Vagina (tissue), 2 donors: Measurements from ENCODE around the gene UTP25. TPM values are rescaled to one million over a fixed set of nuclear protein-coding genes. Genes with fewer than 3 reads are reported as not detected.
A peak's percentile ranks its signal among the peaks of the same experiment; 100 is the strongest.
"Not testable (repeated sequence)": the region's sequence is repeated elsewhere in the genome, so short reads cannot be mapped to it uniquely, and the experiment has no call there.

ENCODE experiments used
- DNase-seq, 2 donors: peaks; one replicate each; pipeline ENCODE4 v3.0.0-alpha.2; 2017; ENCODE audit errors: extremely low spot score in 2 of 2
- H3K27ac ChIP-seq: fragments of 200-600 bp; sonication (generic); one replicate; pipeline ENCODE4 v1.5.1; 2019
- H3K27me3 ChIP-seq: fragments of 200-600 bp; sonication (generic); one replicate; pipeline ENCODE4 v1.5.1; 2019
- H3K36me3 ChIP-seq, 2 donors: fragments of 200-600 bp; sonication (generic); one replicate each; pipeline ENCODE4 v1.5.1; 2017 to 2019
- H3K4me1 ChIP-seq: fragments of 200-600 bp; sonication (generic); one replicate; pipeline ENCODE4 v1.5.1; 2019
- H3K4me3 ChIP-seq, 2 donors: fragments of 200-600 bp; sonication (generic); 1 replicate in 1 of 2; 2 replicates in 1 of 2; pipeline ENCODE4 v1.5.1; 2016 to 2019
- H3K9me3 ChIP-seq: fragments of 200-600 bp; sonication (generic); one replicate; pipeline ENCODE4 v1.5.1; 2019
- POLR2A ChIP-seq, 2 donors: fragments of 450-650 bp; IDR thresholded peaks; one replicate each; pipeline ENCODE4 v1.6.1; 2017; ENCODE audit warnings: antibody characterized with exemption in 2 of 2, mild to moderate bottlenecking in 2 of 2, moderate library complexity in 2 of 2
- POLR2AphosphoS5 ChIP-seq, 2 donors: sonication (generic); formaldehyde crosslinking; IDR thresholded peaks; one replicate each; pipeline ENCODE4 v1.9.0; 2017; ENCODE audit warnings: antibody characterized with exemption in 2 of 2, mild to moderate bottlenecking in 2 of 2, low read depth in 1 of 2; ENCODE audit not compliant: insufficient read depth in 1 of 2
- intact Hi-C: fragments of 100-400 bp; cut with DNase I; formaldehyde crosslinking; loops from one replicate; pipeline ENCODE4 v1.15.1; 2023
- total RNA-seq: library from RNA; depleted of rRNA; stranded (reverse); fragments of >200 nt; gene quantifications from one replicate; pipeline ENCODE4 v1.2.3, GENCODE V29; 2016
- TF ChIP-seq, protein P1 (sequence below), 3 experiments: fragments of 450-650 bp in 2 of 3; fragments of 200-600 bp in 1 of 3; sonication (generic) in 1 of 3; IDR thresholded peaks; one replicate each; pipeline ENCODE4 v1.5.1; 2017 to 2019; ENCODE audit warnings: antibody characterized with exemption in 3 of 3, mild to moderate bottlenecking in 2 of 3, moderate library complexity in 2 of 3

UTP25 gene
- total RNA-seq, 1 donor from 2014 or later: 5.9 TPM

DNA sequence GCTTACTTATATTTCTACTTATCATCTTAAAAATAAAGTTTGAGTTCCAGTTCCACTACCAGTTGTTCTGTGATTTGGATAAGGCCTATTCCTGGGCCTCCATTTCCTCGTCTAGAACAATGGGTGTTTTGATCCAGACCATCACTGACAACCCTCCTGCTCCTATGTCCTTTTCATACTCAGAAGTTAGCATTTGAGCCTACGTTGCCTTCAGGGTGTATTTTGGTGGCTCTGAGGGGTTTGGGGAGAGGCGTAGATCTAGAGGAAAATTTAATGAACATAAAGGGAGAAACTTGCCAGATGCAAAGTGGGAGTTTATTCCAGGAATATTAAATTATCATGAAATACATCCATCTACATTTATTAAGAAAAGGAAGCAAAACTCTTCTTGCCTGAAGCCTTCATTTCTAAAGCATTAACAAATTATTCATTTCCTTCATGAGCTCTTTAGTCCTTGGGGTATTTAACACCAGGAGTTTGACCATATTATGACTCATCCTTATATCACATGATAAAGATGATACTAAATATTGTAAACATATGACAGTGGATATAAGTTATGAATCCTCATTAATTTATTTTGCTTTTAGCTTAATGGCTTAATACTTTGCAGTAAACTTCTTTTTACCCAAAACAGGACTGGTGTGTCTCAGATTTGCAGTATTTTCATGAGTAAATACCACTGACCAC, 63.0 kb downstream of the UTP25 start:
- no peaks in the 10 kb centered on the region for H3K36me3 ChIP-seq
- no peaks in the 10 kb centered on the region for H3K9me3 ChIP-seq
- no peak for DNase-seq
- no peaks in the 10 kb centered on the region for H3K27me3 ChIP-seq
- no peak overlapping the region for H3K27ac ChIP-seq
- TF ChIP-seq, protein P1, sequence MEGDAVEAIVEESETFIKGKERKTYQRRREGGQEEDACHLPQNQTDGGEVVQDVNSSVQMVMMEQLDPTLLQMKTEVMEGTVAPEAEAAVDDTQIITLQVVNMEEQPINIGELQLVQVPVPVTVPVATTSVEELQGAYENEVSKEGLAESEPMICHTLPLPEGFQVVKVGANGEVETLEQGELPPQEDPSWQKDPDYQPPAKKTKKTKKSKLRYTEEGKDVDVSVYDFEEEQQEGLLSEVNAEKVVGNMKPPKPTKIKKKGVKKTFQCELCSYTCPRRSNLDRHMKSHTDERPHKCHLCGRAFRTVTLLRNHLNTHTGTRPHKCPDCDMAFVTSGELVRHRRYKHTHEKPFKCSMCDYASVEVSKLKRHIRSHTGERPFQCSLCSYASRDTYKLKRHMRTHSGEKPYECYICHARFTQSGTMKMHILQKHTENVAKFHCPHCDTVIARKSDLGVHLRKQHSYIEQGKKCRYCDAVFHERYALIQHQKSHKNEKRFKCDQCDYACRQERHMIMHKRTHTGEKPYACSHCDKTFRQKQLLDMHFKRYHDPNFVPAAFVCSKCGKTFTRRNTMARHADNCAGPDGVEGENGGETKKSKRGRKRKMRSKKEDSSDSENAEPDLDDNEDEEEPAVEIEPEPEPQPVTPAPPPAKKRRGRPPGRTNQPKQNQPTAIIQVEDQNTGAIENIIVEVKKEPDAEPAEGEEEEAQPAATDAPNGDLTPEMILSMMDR (IDR thresholded peaks at IDR 0.05): no peak
- TF ChIP-seq POLR2AphosphoS5 (IDR thresholded peaks at IDR 0.05; ENCODE audit: insufficient read depth in 1 of 2, low read depth in 1 of 2) (no peak), POLR2A (IDR thresholded peaks at IDR 0.05) (no peak)
- H3K4me3 ChIP-seq: no peak overlapping the region
- intact Hi-C loops: no loop called here
- no peaks in the 10 kb centered on the region for H3K4me1 ChIP-seq

DNA sequence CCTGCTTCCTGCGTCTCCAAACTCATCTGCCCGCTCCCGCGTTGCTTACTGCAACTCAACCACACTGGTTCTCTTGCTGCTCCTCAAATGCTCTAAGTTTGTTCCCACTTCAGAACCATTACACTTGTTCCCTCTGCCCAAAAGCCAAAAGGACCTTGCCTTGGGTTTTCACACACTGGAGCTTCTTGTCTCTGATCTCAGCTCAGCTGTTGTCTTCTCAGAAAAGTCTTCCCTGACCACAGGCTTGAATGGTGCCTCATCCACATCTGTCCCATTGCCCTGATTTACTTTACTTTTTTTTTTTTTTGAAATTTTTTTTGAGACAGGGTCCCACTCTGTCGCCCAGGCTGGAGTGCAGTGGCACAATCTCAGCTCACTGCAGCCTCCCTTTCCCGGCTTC, 66.0 kb downstream of the UTP25 start:
- Histone ChIP-seq H3K27ac (no peak overlapping the region), H3K27me3 (no peaks in the 10 kb centered on the region), H3K36me3 (no peaks in the 10 kb centered on the region), H3K4me3 (no peak overlapping the region), H3K4me1 (no peaks in the 10 kb centered on the region), H3K9me3 (no peaks in the 10 kb centered on the region)
- intact Hi-C loops: no loop called here
- peak in 1 of 2 donors; percentile 37 for DNase-seq
- no peak for TF ChIP-seq POLR2AphosphoS5 (IDR thresholded peaks at IDR 0.05; ENCODE audit: insufficient read depth in 1 of 2, low read depth in 1 of 2)
- TF ChIP-seq, protein P1 (IDR thresholded peaks at IDR 0.05): no peak
- no peak for TF ChIP-seq POLR2A (IDR thresholded peaks at IDR 0.05)

DNA sequence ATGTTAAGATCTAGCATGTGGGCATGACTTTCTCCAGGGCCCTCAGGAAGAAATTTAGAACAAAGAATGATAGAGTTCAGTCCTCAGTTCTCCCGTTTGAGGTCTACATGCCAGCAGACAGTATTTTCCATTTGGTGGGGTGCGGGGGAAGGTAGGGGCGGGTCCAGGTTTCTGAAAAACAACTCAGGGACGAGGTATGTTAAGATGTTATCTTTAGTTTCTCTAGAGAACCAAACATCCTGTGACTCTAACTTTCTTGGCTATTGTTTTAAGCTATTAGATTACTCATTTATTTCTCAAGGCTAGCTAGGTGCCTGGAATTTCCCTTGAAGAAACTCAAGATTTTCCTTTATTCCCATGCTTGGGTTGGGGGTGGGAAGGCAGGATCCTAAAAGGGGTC, 67.9 kb downstream of the UTP25 start:
- H3K4me1 ChIP-seq: no peaks in the 10 kb centered on the region
- TF ChIP-seq POLR2AphosphoS5 (IDR thresholded peaks at IDR 0.05; ENCODE audit: insufficient read depth in 1 of 2, low read depth in 1 of 2) (no peak), POLR2A (IDR thresholded peaks at IDR 0.05) (no peak)
- TF ChIP-seq, protein P1 (IDR thresholded peaks at IDR 0.05): no peak
- H3K9me3 ChIP-seq: no peaks in the 10 kb centered on the region
- H3K27ac ChIP-seq: no peak overlapping the region
- no peaks in the 10 kb centered on the region for H3K36me3 ChIP-seq
- DNase-seq: no peak
- intact Hi-C loops: no loop called here
- H3K4me3 ChIP-seq: no peak overlapping the region
- H3K27me3 ChIP-seq: no peaks in the 10 kb centered on the region

DNA sequence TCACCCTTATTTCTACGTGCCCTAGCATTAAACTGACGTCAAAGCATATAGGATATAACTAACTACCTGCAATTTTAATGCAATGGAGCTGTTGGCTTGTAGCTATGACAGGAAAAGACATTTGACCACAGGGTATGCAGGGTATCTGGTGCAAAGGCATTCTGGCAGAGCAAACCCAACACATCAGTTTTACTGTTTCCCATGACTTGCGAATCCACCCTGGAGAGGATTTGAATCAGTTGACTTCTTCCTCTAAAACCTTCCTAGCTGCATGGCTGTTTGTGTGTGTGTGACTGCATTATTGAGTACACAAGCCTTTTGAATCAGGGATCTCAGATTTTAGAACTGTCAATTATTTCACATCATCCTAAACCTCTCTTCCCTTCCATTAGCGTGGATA, 68.6 kb downstream of the UTP25 start:
- intact Hi-C loops: no loop called here
- no peaks in the 10 kb centered on the region for H3K9me3 ChIP-seq
- DNase-seq: peak in 1 of 2 donors; percentile 12
- no peaks in the 10 kb centered on the region for H3K36me3 ChIP-seq
- H3K4me3 ChIP-seq: no peak overlapping the region
- no peaks in the 10 kb centered on the region for H3K27me3 ChIP-seq
- no peak for TF ChIP-seq POLR2A (IDR thresholded peaks at IDR 0.05)
- TF ChIP-seq, protein P1 (IDR thresholded peaks at IDR 0.05): no peak
- no peak for TF ChIP-seq POLR2AphosphoS5 (IDR thresholded peaks at IDR 0.05; ENCODE audit: insufficient read depth in 1 of 2, low read depth in 1 of 2)
- H3K27ac ChIP-seq: no peak overlapping the region
- no peaks in the 10 kb centered on the region for H3K4me1 ChIP-seq

DNA sequence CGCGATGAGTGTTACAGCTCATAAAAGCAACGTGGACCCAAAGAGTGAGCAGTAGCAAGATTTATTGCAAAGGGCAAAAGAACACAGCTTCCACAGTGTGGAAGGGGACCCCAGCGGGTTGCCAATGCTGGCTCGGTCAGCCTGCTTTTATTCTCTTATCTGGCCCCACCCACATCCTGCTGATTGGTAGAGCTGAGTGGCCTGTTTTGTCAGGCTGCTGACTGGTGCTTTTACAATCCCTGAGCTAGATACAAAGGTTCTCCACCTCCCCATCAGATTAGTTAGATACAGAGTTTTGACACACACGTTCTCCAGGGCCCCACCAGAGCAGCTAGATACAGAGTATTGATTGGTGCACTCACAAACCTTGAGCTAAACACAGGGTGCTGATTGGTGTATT, 70.5 kb downstream of the UTP25 start:
- H3K4me3 ChIP-seq, H3K27ac ChIP-seq, H3K36me3 ChIP-seq, DNase-seq, H3K27me3 ChIP-seq, H3K9me3 ChIP-seq, intact Hi-C loops, H3K4me1 ChIP-seq: not testable (repeated sequence)

DNA sequence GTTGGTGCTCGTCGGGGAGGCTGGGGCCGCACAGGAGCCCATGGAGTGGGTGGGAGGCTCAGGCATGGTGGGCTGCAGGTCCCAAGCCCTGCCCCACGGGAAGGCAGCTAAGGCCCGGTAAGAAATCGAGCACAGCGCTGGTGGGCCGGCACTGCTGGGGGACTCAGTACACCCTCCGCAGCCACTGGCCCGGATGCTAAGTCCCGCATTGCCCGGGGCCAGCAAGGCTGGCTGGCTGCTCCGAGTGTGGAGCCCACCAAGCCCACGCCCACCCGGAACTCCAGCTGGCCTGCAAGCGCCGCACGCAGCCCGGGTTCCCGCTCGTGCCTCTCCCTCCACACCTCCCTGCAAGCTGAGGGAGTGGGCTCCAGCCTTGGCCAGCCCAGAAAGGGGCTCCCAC, 71.1 kb downstream of the UTP25 start:
- H3K27me3 ChIP-seq, H3K36me3 ChIP-seq, H3K9me3 ChIP-seq, H3K27ac ChIP-seq, H3K4me1 ChIP-seq, DNase-seq, intact Hi-C loops, H3K4me3 ChIP-seq: not testable (repeated sequence)
